HEK293T (cell line): ENCODE data around the gene VWC2L.

Source experiments
- BHLHE40 ChIP-seq: fragments of 450-650 bp; IDR thresholded peaks from 2 replicates; pipeline ENCODE4 v1.6.1; 2016; ENCODE audit warnings: mild to moderate bottlenecking, moderate library complexity, borderline replicate concordance
- ELF4 ChIP-seq: fragments of 450-650 bp; IDR thresholded peaks from 2 replicates; pipeline ENCODE4 v1.6.1; 2017; ENCODE audit warnings: antibody characterized with exemption
- FOXK2 ChIP-seq: fragments of 450-650 bp; IDR thresholded peaks from 2 replicates; pipeline ENCODE4 v1.6.1; 2016; ENCODE audit warnings: mild to moderate bottlenecking
- NFRKB ChIP-seq: fragments of 450-650 bp; IDR thresholded peaks from 2 replicates; pipeline ENCODE4 v1.6.1; 2016; ENCODE audit warnings: mild to moderate bottlenecking, moderate library complexity
- PKNOX1 ChIP-seq: fragments of 450-650 bp; IDR thresholded peaks from 2 replicates; pipeline ENCODE4 v1.6.1; 2016
- SP1 ChIP-seq: fragments of 450-650 bp; IDR thresholded peaks from 2 replicates; pipeline ENCODE4 v1.6.1; 2017
- SUZ12 ChIP-seq: fragments of 450-650 bp; IDR thresholded peaks from 2 replicates; pipeline ENCODE4 v1.6.1; 2016; ENCODE audit warnings: mild to moderate bottlenecking

- no peak for TF ChIP-seq PKNOX1
- no peak for TF ChIP-seq SUZ12
- TF ChIP-seq SP1 = no peak
- TF ChIP-seq ELF4 = no peak
- TF ChIP-seq BHLHE40 = no peak
- TF ChIP-seq FOXK2 = no peak
- TF ChIP-seq NFRKB = no peak
Observed at GRCh38 chr2:214469728-214470127, 58.9 kb downstream of the VWC2L start.
